K562 (cell line): ENCODE data around the gene LAG3. TPM values are rescaled to one million over a fixed set of nuclear protein-coding genes. Genes with fewer than 3 reads are reported as not detected.

Experiments used
- CBFA2T2 ChIP-seq: fragments of 450-650 bp; conservative IDR thresholded peaks from 2 replicates; pipeline ENCODE4 v1.6.1; 2017; ENCODE audit warnings: mild to moderate bottlenecking
- HNRNPK ChIP-seq: fragments of 200-400 bp; formaldehyde crosslinking; IDR thresholded peaks from one replicate; pipeline ENCODE4 v1.6.1; 2018; ENCODE audit warnings: mild to moderate bottlenecking, low read depth, low read length; ENCODE audit not compliant: poor library complexity, severe bottlenecking
- KAT7 ChIP-seq: sonication (generic); formaldehyde crosslinking; IDR thresholded peaks from 2 replicates; pipeline ENCODE4 v1.8.0; 2022; ENCODE audit warnings: missing genetic modification reagents, mild to moderate bottlenecking, borderline replicate concordance
- LCOR ChIP-seq: sonication (generic); formaldehyde crosslinking; IDR thresholded peaks from 2 replicates; pipeline ENCODE4 v1.8.0; 2022; ENCODE audit warnings: mild to moderate bottlenecking, missing genetic modification reagents
- MXI1 ChIP-seq: IDR thresholded peaks from 2 replicates; pipeline ENCODE4 v1.6.1; 2011; ENCODE audit warnings: low read depth, mild to moderate bottlenecking, improper control_type of control experiment, low read length
- PCBP2 ChIP-seq: fragments of 200-400 bp; formaldehyde crosslinking; IDR thresholded peaks from 2 replicates; pipeline ENCODE4 v1.6.1; 2018; ENCODE audit warnings: low read length, low read depth, mild to moderate bottlenecking, moderate library complexity; ENCODE audit not compliant: poor library complexity, severe bottlenecking
- SMAD3 ChIP-seq: fragments of 450-650 bp; formaldehyde crosslinking; conservative IDR thresholded peaks from 2 replicates; pipeline ENCODE4 v1.4.0; 2020; ENCODE audit warnings: mild to moderate bottlenecking
- TSHZ1 ChIP-seq: fragments of 250-450 bp; sonication (Bioruptor Pico); IDR thresholded peaks from 2 replicates; pipeline ENCODE4 v1.4.0; 2020; ENCODE audit warnings: mild to moderate bottlenecking, moderate library complexity
- UBTF ChIP-seq, 2 experiments: IDR thresholded peaks; 2 replicates each; pipeline ENCODE4 v1.6.1; 2012; ENCODE audit warnings: improper control_type of control experiment in 2 of 2, low read depth in 2 of 2, low read length in 2 of 2, borderline replicate concordance in 1 of 2
- ZBTB5 ChIP-seq: fragments of 450-650 bp; IDR thresholded peaks from 2 replicates; pipeline ENCODE4 v1.6.1; 2017; ENCODE audit warnings: antibody characterized with exemption
- ZNF282 ChIP-seq: sonication (generic); formaldehyde crosslinking; IDR thresholded peaks from 2 replicates; pipeline ENCODE4 v1.8.1; 2023; ENCODE audit warnings: missing genetic modification reagents
- ZNF695 ChIP-seq: fragments of 450-650 bp; formaldehyde crosslinking; IDR thresholded peaks from 2 replicates; pipeline ENCODE4 v1.4.0; 2020; ENCODE audit warnings: mild to moderate bottlenecking, moderate library complexity
- polyA plus RNA-seq, 8 experiments: library from polyadenylated mRNA; depleted of rRNA in 4 of 8; stranded (reverse) in 5 of 8; unstranded in 3 of 8; fragments of >200 nt; fragmentation: Nextera tagmentation in 2 of 8; fragmentation: Illumina TruSeq in 1 of 8; extraction: Ambion mirVana in 2 of 8; extraction: Trizol in 1 of 8; gene quantifications; 2 replicates each; pipeline versions ENCODE4 v1.2.1 to v1.2.3, GENCODE V29; 2011 to 2014; ENCODE audit warnings: inconsistent platforms in 1 of 8, missing spikeins in 1 of 8
- total RNA-seq, 7 experiments: library from RNA; depleted of rRNA in 6 of 7; stranded (reverse); fragments of >200 nt in 6 of 7; fragmentation: Illumina TruSeq in 2 of 7; extraction: Trizol in 2 of 7; gene quantifications; 2 replicates each; pipeline versions ENCODE4 v1.2.1 to v1.2.3, GENCODE V29; 2011 to 2021; ENCODE audit warnings: low replicate concordance in 1 of 7
- TF ChIP-seq, protein P1 (sequence below): fragments of 150-350 bp; IDR thresholded peaks from 2 replicates; pipeline ENCODE4 v1.6.1; 2014; ENCODE audit warnings: low read depth, mild to moderate bottlenecking, low read length, borderline replicate concordance

Gene LAG3
- total and polyA plus RNA-seq, 9 of the 15 experiments (the other 6 are each of a cell fraction or from before 2014, with no cell fraction given): 0.07 to 0.66 (median 0.09) TPM; not detected in 1

DNA sequence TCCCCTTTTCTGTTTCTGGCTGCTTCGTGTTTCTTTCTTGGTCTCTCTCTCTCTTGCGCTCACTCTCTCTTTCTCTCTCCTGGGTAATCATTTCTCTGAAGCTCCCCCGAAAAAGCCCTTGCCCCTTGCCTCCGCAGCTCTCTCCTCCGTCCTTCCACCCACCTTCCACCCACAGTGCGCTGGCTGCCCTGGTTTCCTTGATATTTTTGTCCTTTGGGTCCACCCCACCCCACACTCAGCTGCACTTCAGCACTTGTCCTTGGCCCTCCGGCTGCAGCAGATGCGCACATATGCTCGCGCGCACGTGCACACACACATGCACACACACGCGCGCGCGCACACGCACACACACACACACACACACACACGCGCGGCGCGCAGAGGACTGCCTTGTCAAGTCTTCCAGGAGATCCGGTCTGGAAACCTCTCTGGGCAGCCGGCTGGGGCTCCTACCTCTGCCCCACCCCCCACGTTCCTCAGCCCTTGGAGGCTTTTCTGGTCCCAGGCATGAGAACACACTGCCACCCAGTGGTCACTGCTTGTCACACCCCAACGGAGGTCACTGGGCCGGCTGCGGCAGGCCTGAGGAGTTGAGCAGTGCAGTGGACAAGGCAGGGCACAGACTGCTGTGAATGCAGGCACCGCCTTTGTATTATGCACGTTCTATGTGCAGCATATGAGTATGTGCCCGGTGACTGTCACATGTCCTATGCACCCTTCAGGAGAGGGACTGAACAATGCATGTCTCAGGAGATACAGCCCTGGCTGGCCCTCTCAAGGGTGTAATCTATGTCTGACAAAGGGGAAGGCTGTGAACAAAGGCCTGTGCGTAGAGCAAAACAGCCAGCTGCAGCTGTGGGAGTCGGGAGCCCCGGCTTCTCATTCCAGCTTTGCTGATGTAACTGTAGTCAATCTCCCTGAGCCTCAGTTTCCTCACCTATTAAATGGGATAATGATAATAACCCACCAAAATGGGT is 6.5 kb downstream of the LAG3 start (continued):
- TF ChIP-seq, protein P1, sequence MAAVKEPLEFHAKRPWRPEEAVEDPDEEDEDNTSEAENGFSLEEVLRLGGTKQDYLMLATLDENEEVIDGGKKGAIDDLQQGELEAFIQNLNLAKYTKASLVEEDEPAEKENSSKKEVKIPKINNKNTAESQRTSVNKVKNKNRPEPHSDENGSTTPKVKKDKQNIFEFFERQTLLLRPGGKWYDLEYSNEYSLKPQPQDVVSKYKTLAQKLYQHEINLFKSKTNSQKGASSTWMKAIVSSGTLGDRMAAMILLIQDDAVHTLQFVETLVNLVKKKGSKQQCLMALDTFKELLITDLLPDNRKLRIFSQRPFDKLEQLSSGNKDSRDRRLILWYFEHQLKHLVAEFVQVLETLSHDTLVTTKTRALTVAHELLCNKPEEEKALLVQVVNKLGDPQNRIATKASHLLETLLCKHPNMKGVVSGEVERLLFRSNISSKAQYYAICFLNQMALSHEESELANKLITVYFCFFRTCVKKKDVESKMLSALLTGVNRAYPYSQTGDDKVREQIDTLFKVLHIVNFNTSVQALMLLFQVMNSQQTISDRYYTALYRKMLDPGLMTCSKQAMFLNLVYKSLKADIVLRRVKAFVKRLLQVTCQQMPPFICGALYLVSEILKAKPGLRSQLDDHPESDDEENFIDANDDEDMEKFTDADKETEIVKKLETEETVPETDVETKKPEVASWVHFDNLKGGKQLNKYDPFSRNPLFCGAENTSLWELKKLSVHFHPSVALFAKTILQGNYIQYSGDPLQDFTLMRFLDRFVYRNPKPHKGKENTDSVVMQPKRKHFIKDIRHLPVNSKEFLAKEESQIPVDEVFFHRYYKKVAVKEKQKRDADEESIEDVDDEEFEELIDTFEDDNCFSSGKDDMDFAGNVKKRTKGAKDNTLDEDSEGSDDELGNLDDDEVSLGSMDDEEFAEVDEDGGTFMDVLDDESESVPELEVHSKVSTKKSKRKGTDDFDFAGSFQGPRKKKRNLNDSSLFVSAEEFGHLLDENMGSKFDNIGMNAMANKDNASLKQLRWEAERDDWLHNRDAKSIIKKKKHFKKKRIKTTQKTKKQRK: no peak
- no peak for TF ChIP-seq LCOR (CRISPR knock-in tag)
- TF ChIP-seq SMAD3: no peak
- TF ChIP-seq HNRNPK: no peak
- TF ChIP-seq TSHZ1: no peak
- no peak for TF ChIP-seq PCBP2
- TF ChIP-seq ZNF282 (CRISPR knock-in tag): no peak
- no peak for TF ChIP-seq ZNF695 (CRISPR knock-in tag)
- no peak for TF ChIP-seq ZBTB5
- no peak for TF ChIP-seq CBFA2T2
- no peak for TF ChIP-seq UBTF (IDR thresholded peaks at IDR 0.05; ENCODE audit: borderline replicate concordance in 1 of 2, low read depth in 2 of 2, low read length in 2 of 2)
- no peak for TF ChIP-seq KAT7 (CRISPR knock-in tag)
- no peak for TF ChIP-seq MXI1
